ENCODE results near the gene LMO1. TPM values are rescaled to one million over a fixed set of nuclear protein-coding genes. Genes with fewer than 3 reads are reported as not detected.

Gene LMO1
- total RNA-seq, 1 experiment from 2014 or later: 0.27 TPM

- H3K4me1 ChIP-seq (ENCODE audit: control insufficient read depth in 1 of 2, insufficient read depth in 2 of 2, low read length in 2 of 2): no peaks in the 10 kb centered on the region
- DNase-seq (ENCODE audit: low read depth, low spot score) (no peak), ATAC-seq (no peak)
- H3K36me3 ChIP-seq (ENCODE audit: control insufficient read depth in 1 of 2, insufficient read depth in 2 of 2, low read length in 2 of 2): no peaks in the 10 kb centered on the region
- intact Hi-C loops (cut with micrococcal nuclease): no loop called here
- H3K27ac ChIP-seq (ENCODE audit: low read depth, low read length): no peak overlapping the region
- no peak overlapping the region for H2AFZ ChIP-seq (ENCODE audit: low read depth, low read length, poor library complexity, severe bottlenecking)
- TF ChIP-seq RAD21 (IDR thresholded peaks at IDR 0.05; ENCODE audit: low read depth) (no peak), SP1 (IDR thresholded peaks at IDR 0.05; ENCODE audit: low read depth) (no peak)
- BruUV-seq (replicated peaks): no TSS peak
- no peaks in the 10 kb centered on the region for H4K20me1 ChIP-seq (ENCODE audit: insufficient read depth)
- no peak overlapping the region for H3K4me2 ChIP-seq (ENCODE audit: low read length)
- ChIA-PET CTCF (interaction anchor here (0.8 kb wide), 1 partner anchor 22 kb away, joined by 3 read pairs; the partner anchor contains the start of gene LMO1), RAD21 (ENCODE audit: low non-redundant PET in 1 of 2, low total read pairs in 2 of 2, uncharacterized antibody in 2 of 2, unreplicated experiment in 2 of 2) (no interaction called here), POLR2A (no interaction called here)
- no peak overlapping the region for H3K9ac ChIP-seq (ENCODE audit: low read length)
- no peaks in the 10 kb centered on the region for H3K79me2 ChIP-seq (ENCODE audit: insufficient read depth, low read length)
- no peak overlapping the region for H3K4me3 ChIP-seq (replicated peaks in 1 of 2; ENCODE audit: low read depth in 1 of 2, low read length in 2 of 2)
- H3K9me3 ChIP-seq (ENCODE audit: control insufficient read depth in 1 of 2, insufficient read depth in 1 of 2, low read depth in 1 of 2, low read length in 2 of 2): no peaks in the 10 kb centered on the region
- no peaks in the 10 kb centered on the region for H3K9me2 ChIP-seq (ENCODE audit: insufficient read depth)
- H3K27me3 ChIP-seq (ENCODE audit: insufficient read depth, low read length): no peaks in the 10 kb centered on the region
Observed at GRCh38 chr11:8242118-8242475, 21.6 kb downstream of the LMO1 start.

- ChIA-PET RAD21 (ENCODE audit: low non-redundant PET in 1 of 2, low total read pairs in 2 of 2, uncharacterized antibody in 2 of 2, unreplicated experiment in 2 of 2) (no interaction called here), POLR2A (no interaction called here), CTCF (no interaction called here)
- TF ChIP-seq YY1 (IDR thresholded peaks at IDR 0.05; ENCODE audit: extremely low read depth, insufficient replicate concordance, low read depth, low read length) (no peak), JUND (IDR thresholded peaks at IDR 0.05) (no peak), POLR2AphosphoS5 (IDR thresholded peaks at IDR 0.05; ENCODE audit: low read depth, low read length) (no peak)
- no TSS peak for BruUV-seq (replicated peaks)
- ATAC-seq (no peak), DNase-seq (ENCODE audit: low read depth, low spot score) (no peak)
- Histone ChIP-seq H3K79me2 (ENCODE audit: insufficient read depth, low read length) (no peaks in the 10 kb centered on the region), H3K4me2 (ENCODE audit: low read length) (no peak overlapping the region), H3K36me3 (ENCODE audit: control insufficient read depth in 1 of 2, insufficient read depth in 2 of 2, low read length in 2 of 2) (no peaks in the 10 kb centered on the region), H3K9ac (ENCODE audit: low read length) (no peak overlapping the region), H2AFZ (ENCODE audit: low read depth, low read length, poor library complexity, severe bottlenecking) (no peak overlapping the region), H3K27ac (ENCODE audit: low read depth, low read length) (no peak overlapping the region), H3K4me1 (ENCODE audit: control insufficient read depth in 1 of 2, insufficient read depth in 2 of 2, low read length in 2 of 2) (no peaks in the 10 kb centered on the region), H4K20me1 (ENCODE audit: insufficient read depth) (no peaks in the 10 kb centered on the region), H3K4me3 (replicated peaks in 1 of 2; ENCODE audit: low read depth in 1 of 2, low read length in 2 of 2) (no peak overlapping the region), H3K9me3 (ENCODE audit: control insufficient read depth in 1 of 2, insufficient read depth in 1 of 2, low read depth in 1 of 2, low read length in 2 of 2) (no peaks in the 10 kb centered on the region), H3K27me3 (ENCODE audit: insufficient read depth, low read length) (no peaks in the 10 kb centered on the region), H3K9me2 (ENCODE audit: insufficient read depth) (no peaks in the 10 kb centered on the region)
- intact Hi-C loops (cut with micrococcal nuclease): no loop called here
Observed at GRCh38 chr11:8241373-8242117, 22.1 kb downstream of the LMO1 start.

Data from HCT116 (cell line).